Activated naive CD8-positive, alpha-beta T cell treated with anti-CD3 and anti-CD28 coated beads for 36 hours (primary cell): ENCODE results near the gene GBP6. TPM values are rescaled to one million over a fixed set of nuclear protein-coding genes. Genes with fewer than 3 reads are reported as not detected.
"Not testable (repeated sequence)": the region's sequence is repeated elsewhere in the genome, so short reads cannot be mapped to it uniquely, and the experiment has no call there.

Experiments used
- DNase-seq: peaks from one replicate; pipeline ENCODE4 v3.0.0; 2021
- H3K27ac Mint-ChIP-seq: one replicate; pipeline ENCODE4 v1.8.0; 2022; ENCODE audit warnings: mild to moderate bottlenecking, moderate library complexity, mixed read lengths
- H3K27me3 Mint-ChIP-seq: one replicate; pipeline ENCODE4 v1.8.0; 2022; ENCODE audit warnings: mild to moderate bottlenecking, mixed read lengths
- H3K36me3 Mint-ChIP-seq: one replicate; pipeline ENCODE4 v1.8.0; 2021; ENCODE audit warnings: mild to moderate bottlenecking, mixed read lengths
- H3K4me1 Mint-ChIP-seq: one replicate; pipeline ENCODE4 v1.8.0; 2021; ENCODE audit warnings: mixed read lengths
- H3K4me3 Mint-ChIP-seq: one replicate; pipeline ENCODE4 v1.8.0; 2022; ENCODE audit warnings: mild to moderate bottlenecking, moderate library complexity, mixed read lengths
- H3K9me3 Mint-ChIP-seq: one replicate; pipeline ENCODE4 v1.8.0; 2022; ENCODE audit warnings: mixed read lengths
- total RNA-seq, 2 experiments: library from RNA; stranded (reverse); gene quantifications; one replicate each; pipeline ENCODE4 v1.2.3, GENCODE V29; 2021

Gene GBP6
- total RNA-seq, 2 experiments from 2014 or later, result 0.23 to 0.38 TPM

- H3K4me1 Mint-ChIP-seq, result peaks cover 14% of the 10 kb centered on the region
- H3K4me3 Mint-ChIP-seq, result no peak overlapping the region
- no peaks in the 10 kb centered on the region for H3K27me3 Mint-ChIP-seq
- H3K9me3 Mint-ChIP-seq, result no peaks in the 10 kb centered on the region
- no peak overlapping the region for H3K27ac Mint-ChIP-seq
- no peak for DNase-seq
- no peaks in the 10 kb centered on the region for H3K36me3 Mint-ChIP-seq
Observed at GRCh38 chr1:89405275-89405929, 41.5 kb downstream of the GBP6 start.

- no peaks in the 10 kb centered on the region for H3K9me3 Mint-ChIP-seq
- H3K4me1 Mint-ChIP-seq, result peaks cover 14% of the 10 kb centered on the region
- no peak for DNase-seq
- no peaks in the 10 kb centered on the region for H3K36me3 Mint-ChIP-seq
- H3K27me3 Mint-ChIP-seq, result no peaks in the 10 kb centered on the region
- peak overlapping the region; percentile 59 for H3K4me3 Mint-ChIP-seq
- H3K27ac Mint-ChIP-seq, result peak overlapping the region; percentile 50
Observed at GRCh38 chr1:89407360-89407759, 43.5 kb downstream of the GBP6 start.

GRCh38 chr1:89407768-89408167, 43.9 kb downstream of the GBP6 start:
- H3K4me3 Mint-ChIP-seq, result peak overlapping the region; percentile 59
- DNase-seq, H3K36me3 Mint-ChIP-seq, H3K9me3 Mint-ChIP-seq, H3K27me3 Mint-ChIP-seq: not testable (repeated sequence)
- H3K4me1 Mint-ChIP-seq, result peaks cover 14% of the 10 kb centered on the region
- peak overlapping the region; percentile 50 for H3K27ac Mint-ChIP-seq

GRCh38 chr1:89425056-89425455, 61.2 kb downstream of the GBP6 start:
- DNase-seq, result no peak
- H3K36me3 Mint-ChIP-seq, result peaks cover 1% of the 10 kb centered on the region
- H3K27me3 Mint-ChIP-seq, result peaks cover 3% of the 10 kb centered on the region

GRCh38 chr1:89429062-89429461, 65.2 kb downstream of the GBP6 start:
- Mint-ChIP-seq H3K27me3 (peaks cover 3% of the 10 kb centered on the region), H3K9me3 (no peaks in the 10 kb centered on the region), H3K27ac (no peak overlapping the region), H3K4me3 (no peak overlapping the region), H3K4me1 (peaks cover 4% of the 10 kb centered on the region), H3K36me3 (no peaks in the 10 kb centered on the region)
- DNase-seq, result no peak

More at GRCh38 chr1:89425056-89425455, 61.2 kb downstream of the GBP6 start:
- Mint-ChIP-seq H3K4me3 (no peak overlapping the region), H3K9me3 (no peaks in the 10 kb centered on the region), H3K4me1 (no peaks in the 10 kb centered on the region), H3K27ac (no peak overlapping the region)

- not testable (repeated sequence) for H3K4me3 Mint-ChIP-seq, H3K36me3 Mint-ChIP-seq
Observed at GRCh38 chr1:89429681-89430080, 65.8 kb downstream of the GBP6 start.

GRCh38 chr1:89433421-89433820, 69.6 kb downstream of the GBP6 start:
- peaks cover 1% of the 10 kb centered on the region for H3K9me3 Mint-ChIP-seq
- H3K27ac Mint-ChIP-seq, result no peak overlapping the region
- no peaks in the 10 kb centered on the region for H3K36me3 Mint-ChIP-seq
- H3K4me3 Mint-ChIP-seq, result no peak overlapping the region
- H3K27me3 Mint-ChIP-seq, result no peaks in the 10 kb centered on the region
- peaks cover 4% of the 10 kb centered on the region for H3K4me1 Mint-ChIP-seq
- DNase-seq, result no peak

More at GRCh38 chr1:89429681-89430080, 65.8 kb downstream of the GBP6 start:
- H3K4me1 Mint-ChIP-seq, H3K9me3 Mint-ChIP-seq, H3K27ac Mint-ChIP-seq, DNase-seq, H3K27me3 Mint-ChIP-seq: not testable (repeated sequence)

- H3K36me3 Mint-ChIP-seq, H3K27me3 Mint-ChIP-seq, H3K4me1 Mint-ChIP-seq, H3K4me3 Mint-ChIP-seq, H3K9me3 Mint-ChIP-seq, H3K27ac Mint-ChIP-seq, DNase-seq: not testable (repeated sequence)
Observed at GRCh38 chr1:89434058-89434780, 70.4 kb downstream of the GBP6 start.

Other genes with a start within 250 kb of the GBP6 start
- 100 to 1,000 TPM; 153 to 157 TPM for gene GBP2, start 237.9 kb upstream of the GBP6 start, total RNA-seq
- under 1 TPM; 0.10 to 0.36 TPM for gene GBP7, start 188.1 kb upstream of the GBP6 start, total RNA-seq
- gene GBP4, start 165.1 kb upstream of the GBP6 start, total RNA-seq, result 10 to 100 TPM; 76.4 to 78.5 TPM
- gene GBP5, start 91.2 kb upstream of the GBP6 start, total RNA-seq, result 100 to 1,000 TPM; 186 to 187 TPM
- 10 to 100 TPM; 22.3 to 24.5 TPM for gene LRRC8B, start 160.8 kb downstream of the GBP6 start, total RNA-seq